HT1080 (cell line): ENCODE measurements around the gene TMEM229B. TPM values are rescaled to one million over a fixed set of nuclear protein-coding genes. Genes with fewer than 3 reads are reported as not detected.

Experiments
- DNase-seq: peaks from one replicate; pipeline ENCODE4 v3.0.0-alpha.2; 2015; ENCODE audit warnings: low read depth
- small RNA-seq: library from RNA; depleted of rRNA; stranded (forward); fragments of <200 nt; gene quantifications from one replicate; pipeline ENCODE3, GENCODE V24; 2014
- total RNA-seq: library from RNA; depleted of rRNA; stranded (reverse); fragments of >200 nt; shearing (Covaris generic); gene quantifications from 2 replicates; pipeline ENCODE4 v1.2.3, GENCODE V29; 2014; rRNA removed

TMEM229B gene
- total RNA-seq, 1 experiment from 2014 or later = 6.0 TPM

- DNase-seq = no peak
Measured at GRCh38 chr14:67425608-67426007, 62.9 kb downstream of the TMEM229B start.

GRCh38 chr14:67424539-67424938 lies 64.0 kb downstream of the TMEM229B start:
- DNase-seq = no peak

- no peak for DNase-seq
Measured at GRCh38 chr14:67423424-67423823, 65.1 kb downstream of the TMEM229B start.

- no peak for DNase-seq
Measured at GRCh38 chr14:67421356-67422224, 66.9 kb downstream of the TMEM229B start.

Small RNA genes within 50 kb of the gene (small RNA-seq; reads per million reads assigned to genes)
- gene MIR5694 = not detected

Other genes with a start within 250 kb of the TMEM229B start
- 24.4 and 26.2 TPM in 2 replicates for gene PALS1, start 247.3 kb downstream of the TMEM229B start, total RNA-seq
- gene ATP6V1D, start 128.9 kb downstream of the TMEM229B start, total RNA-seq = 112 and 122 TPM in 2 replicates
- gene EIF2S1, start 128.4 kb downstream of the TMEM229B start, total RNA-seq = 497 and 506 TPM in 2 replicates
- 1.4 and 2.3 TPM in 2 replicates for gene PLEK2, start 76.6 kb downstream of the TMEM229B start, total RNA-seq
- gene PLEKHH1, start 44.6 kb upstream of the TMEM229B start, total RNA-seq = 4.2 and 4.3 TPM in 2 replicates
- gene PIGH, start 111.5 kb upstream of the TMEM229B start, total RNA-seq = 25.4 and 37.4 TPM in 2 replicates
- 20.6 and 22.8 TPM in 2 replicates for gene ARG2, start 131.2 kb upstream of the TMEM229B start, total RNA-seq
- 80.2 and 96.1 TPM in 2 replicates for gene VTI1B, start 185.9 kb upstream of the TMEM229B start, total RNA-seq
- 76.1 and 91.2 TPM in 2 replicates for gene RDH11, start 207.0 kb upstream of the TMEM229B start, total RNA-seq
- gene RDH12, start 213.2 kb upstream of the TMEM229B start, total RNA-seq = 0.23 and 0.29 TPM in 2 replicates